Activated CD8-positive, alpha-beta memory T cell treated with anti-CD3 and anti-CD28 coated beads for 4 hours (primary cell): ENCODE results near the gene LYPD5.
"Not testable (repeated sequence)": the region's sequence is repeated elsewhere in the genome, so short reads cannot be mapped to it uniquely, and the experiment has no call there.

Experiments used
- DNase-seq, 2 donors: peaks; one replicate each; pipeline ENCODE4 v3.0.0-alpha.2; 2020; ENCODE audit warnings: low read depth in 2 of 2

Gene LYPD5

GRCh38 chr19:43778651-43779050 lies 23.6 kb downstream of the LYPD5 start:
- DNase-seq = no peak

GRCh38 chr19:43777163-43777695 lies 25.0 kb downstream of the LYPD5 start:
- no peak for DNase-seq

GRCh38 chr19:43776286-43776685 lies 26.0 kb downstream of the LYPD5 start:
- DNase-seq = no peak

GRCh38 chr19:43775299-43775890 lies 26.9 kb downstream of the LYPD5 start:
- no peak for DNase-seq

GRCh38 chr19:43774940-43775258 lies 27.3 kb downstream of the LYPD5 start:
- not testable (repeated sequence) for DNase-seq

- no peak for DNase-seq
These were observed 27.9 kb downstream of the LYPD5 start for GRCh38 chr19:43774103-43774939.

GRCh38 chr19:43773725-43774102 lies 28.5 kb downstream of the LYPD5 start:
- DNase-seq = no peak

GRCh38 chr19:43769256-43769655 lies 33.0 kb downstream of the LYPD5 start:
- DNase-seq = no peak

GRCh38 chr19:43768273-43769050 lies 33.8 kb downstream of the LYPD5 start:
- DNase-seq = no peak

- no peak for DNase-seq
These were observed 34.4 kb downstream of the LYPD5 start for GRCh38 chr19:43767818-43768217.

GRCh38 chr19:43767316-43767715 lies 34.9 kb downstream of the LYPD5 start:
- DNase-seq = no peak

GRCh38 chr19:43766755-43767043 lies 35.5 kb downstream of the LYPD5 start:
- DNase-seq = no peak

GRCh38 chr19:43765109-43765876 lies 37.0 kb downstream of the LYPD5 start:
- DNase-seq = peak; percentile 44 to 69

GRCh38 chr19:43764684-43765083 lies 37.6 kb downstream of the LYPD5 start:
- DNase-seq = not testable (repeated sequence)

- DNase-seq = no peak
These were observed 38.7 kb downstream of the LYPD5 start for GRCh38 chr19:43763473-43763939.

- no peak for DNase-seq
These were observed 39.4 kb downstream of the LYPD5 start for GRCh38 chr19:43762814-43763213.

GRCh38 chr19:43760941-43761340 lies 41.3 kb downstream of the LYPD5 start:
- DNase-seq = no peak

GRCh38 chr19:43759515-43759914 lies 42.7 kb downstream of the LYPD5 start:
- no peak for DNase-seq

- DNase-seq = peak; percentile 58 to 60
These were observed 46.9 kb downstream of the LYPD5 start for GRCh38 chr19:43755256-43755801.

GRCh38 chr19:43754503-43755255 lies 47.6 kb downstream of the LYPD5 start, which contains the start of gene SMG9:
SMG9 (minus strand) TSS chr19:43754962; CDS start chr19:43750741, 4,221 bp downstream.
- peak; percentile 96 to 97 for DNase-seq

GRCh38 chr19:43754253-43754502 lies 48.1 kb downstream of the LYPD5 start:
- DNase-seq = no peak
